GM23338 (cell line): ENCODE data around the gene EIF4G3. TPM values are rescaled to one million over a fixed set of nuclear protein-coding genes. Genes with fewer than 3 reads are reported as not detected.

Source experiments
- CREB1 ChIP-seq: fragments of 250-450 bp; sonication (Bioruptor Pico); IDR thresholded peaks from 2 replicates; pipeline ENCODE4 v1.5.0; 2020; ENCODE audit warnings: low read depth, mild to moderate bottlenecking, moderate library complexity
- EZH2 ChIP-seq: fragments of 200-600 bp; sonication (generic); IDR thresholded peaks from one replicate; pipeline ENCODE4 v1.8.0; 2017; ENCODE audit warnings: antibody characterized with exemption, mild to moderate bottlenecking, low read depth; ENCODE audit not compliant: unreplicated experiment
- JUNB ChIP-seq: IDR thresholded peaks from one replicate; pipeline ENCODE4 v1.6.1; 2016; ENCODE audit warnings: antibody characterized with exemption; ENCODE audit not compliant: unreplicated experiment
- NANOG ChIP-seq: IDR thresholded peaks from 2 replicates; pipeline ENCODE4 v1.6.1; 2016; ENCODE audit warnings: antibody characterized with exemption, borderline replicate concordance
- POLR2AphosphoS5 ChIP-seq: IDR thresholded peaks from 2 replicates; pipeline ENCODE4 v1.6.1; 2016; ENCODE audit warnings: antibody characterized with exemption, low read depth
- STAT1 ChIP-seq: IDR thresholded peaks from one replicate; pipeline ENCODE4 v1.6.1; 2016; ENCODE audit warnings: antibody characterized with exemption; ENCODE audit not compliant: unreplicated experiment
- ZNF331 ChIP-seq: fragments of 250-450 bp; sonication (Bioruptor Pico); IDR thresholded peaks from 2 replicates; pipeline ENCODE4 v1.5.0; 2020; ENCODE audit warnings: low read depth, mild to moderate bottlenecking, moderate library complexity
- polyA plus RNA-seq: library from polyadenylated mRNA; unstranded; fragments of >200 nt; fragmentation: Nextera tagmentation; extraction: Ambion mirVana; gene quantifications from 2 replicates; pipeline ENCODE4 v1.2.1, GENCODE V29; 2016
- total RNA-seq: library from RNA; depleted of rRNA; stranded (reverse); fragments of >200 nt; shearing (Covaris generic); gene quantifications from 2 replicates; pipeline ENCODE4 v1.2.3, GENCODE V29; 2014
- TF ChIP-seq, protein P1 (sequence below): fragments of 250-450 bp; sonication (Bioruptor Pico); IDR thresholded peaks from 2 replicates; pipeline ENCODE4 v1.5.0; 2020; ENCODE audit warnings: mild to moderate bottlenecking, moderate library complexity
- TF ChIP-seq, protein P2 (sequence below): IDR thresholded peaks from one replicate; pipeline ENCODE4 v1.6.1; 2018; ENCODE audit warnings: antibody characterized with exemption; ENCODE audit not compliant: unreplicated experiment
- TF ChIP-seq, protein P3 (sequence below): IDR thresholded peaks from 2 replicates; pipeline ENCODE4 v1.6.1; 2016; ENCODE audit warnings: antibody characterized with exemption

The EIF4G3 gene
- total and polyA plus RNA-seq, 2 experiments from 2014 or later = 37.9 to 68.1 TPM

DNA sequence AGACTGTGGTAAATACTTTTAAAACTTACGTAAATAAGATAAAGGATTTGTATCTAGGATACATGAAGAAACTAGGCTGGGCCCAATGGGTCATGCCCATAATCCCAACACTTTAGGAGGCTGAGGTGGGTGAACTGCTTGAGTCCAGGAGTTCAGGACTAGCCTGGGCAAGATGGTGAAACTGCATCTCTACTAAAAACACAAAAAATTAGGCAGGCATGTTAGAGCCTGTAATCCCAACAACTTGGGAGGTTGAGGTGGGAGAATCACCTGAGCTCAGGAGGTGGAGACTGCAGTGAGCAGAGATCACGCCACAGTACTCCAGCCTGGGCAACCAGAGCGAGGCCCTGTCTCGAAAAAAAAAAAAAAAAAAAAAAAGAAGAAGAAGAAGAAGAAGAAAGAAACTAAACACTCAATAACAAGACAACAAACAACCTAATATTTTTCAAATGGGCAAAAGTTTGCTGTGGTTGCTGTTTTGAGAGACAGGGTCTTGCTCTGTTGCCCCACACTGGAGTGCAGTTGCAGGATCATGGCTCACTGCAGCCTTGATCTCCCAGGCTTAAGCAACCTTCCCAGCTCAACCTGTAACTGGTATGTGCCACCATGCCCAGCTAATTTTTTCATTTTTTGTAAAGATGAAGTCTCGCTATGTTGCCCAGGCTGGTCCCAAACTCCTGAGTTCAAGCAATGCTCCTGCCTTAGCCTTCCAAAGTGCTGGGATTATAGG lies 78.3 kb downstream of the EIF4G3 start (continued):
- TF ChIP-seq, protein P1, sequence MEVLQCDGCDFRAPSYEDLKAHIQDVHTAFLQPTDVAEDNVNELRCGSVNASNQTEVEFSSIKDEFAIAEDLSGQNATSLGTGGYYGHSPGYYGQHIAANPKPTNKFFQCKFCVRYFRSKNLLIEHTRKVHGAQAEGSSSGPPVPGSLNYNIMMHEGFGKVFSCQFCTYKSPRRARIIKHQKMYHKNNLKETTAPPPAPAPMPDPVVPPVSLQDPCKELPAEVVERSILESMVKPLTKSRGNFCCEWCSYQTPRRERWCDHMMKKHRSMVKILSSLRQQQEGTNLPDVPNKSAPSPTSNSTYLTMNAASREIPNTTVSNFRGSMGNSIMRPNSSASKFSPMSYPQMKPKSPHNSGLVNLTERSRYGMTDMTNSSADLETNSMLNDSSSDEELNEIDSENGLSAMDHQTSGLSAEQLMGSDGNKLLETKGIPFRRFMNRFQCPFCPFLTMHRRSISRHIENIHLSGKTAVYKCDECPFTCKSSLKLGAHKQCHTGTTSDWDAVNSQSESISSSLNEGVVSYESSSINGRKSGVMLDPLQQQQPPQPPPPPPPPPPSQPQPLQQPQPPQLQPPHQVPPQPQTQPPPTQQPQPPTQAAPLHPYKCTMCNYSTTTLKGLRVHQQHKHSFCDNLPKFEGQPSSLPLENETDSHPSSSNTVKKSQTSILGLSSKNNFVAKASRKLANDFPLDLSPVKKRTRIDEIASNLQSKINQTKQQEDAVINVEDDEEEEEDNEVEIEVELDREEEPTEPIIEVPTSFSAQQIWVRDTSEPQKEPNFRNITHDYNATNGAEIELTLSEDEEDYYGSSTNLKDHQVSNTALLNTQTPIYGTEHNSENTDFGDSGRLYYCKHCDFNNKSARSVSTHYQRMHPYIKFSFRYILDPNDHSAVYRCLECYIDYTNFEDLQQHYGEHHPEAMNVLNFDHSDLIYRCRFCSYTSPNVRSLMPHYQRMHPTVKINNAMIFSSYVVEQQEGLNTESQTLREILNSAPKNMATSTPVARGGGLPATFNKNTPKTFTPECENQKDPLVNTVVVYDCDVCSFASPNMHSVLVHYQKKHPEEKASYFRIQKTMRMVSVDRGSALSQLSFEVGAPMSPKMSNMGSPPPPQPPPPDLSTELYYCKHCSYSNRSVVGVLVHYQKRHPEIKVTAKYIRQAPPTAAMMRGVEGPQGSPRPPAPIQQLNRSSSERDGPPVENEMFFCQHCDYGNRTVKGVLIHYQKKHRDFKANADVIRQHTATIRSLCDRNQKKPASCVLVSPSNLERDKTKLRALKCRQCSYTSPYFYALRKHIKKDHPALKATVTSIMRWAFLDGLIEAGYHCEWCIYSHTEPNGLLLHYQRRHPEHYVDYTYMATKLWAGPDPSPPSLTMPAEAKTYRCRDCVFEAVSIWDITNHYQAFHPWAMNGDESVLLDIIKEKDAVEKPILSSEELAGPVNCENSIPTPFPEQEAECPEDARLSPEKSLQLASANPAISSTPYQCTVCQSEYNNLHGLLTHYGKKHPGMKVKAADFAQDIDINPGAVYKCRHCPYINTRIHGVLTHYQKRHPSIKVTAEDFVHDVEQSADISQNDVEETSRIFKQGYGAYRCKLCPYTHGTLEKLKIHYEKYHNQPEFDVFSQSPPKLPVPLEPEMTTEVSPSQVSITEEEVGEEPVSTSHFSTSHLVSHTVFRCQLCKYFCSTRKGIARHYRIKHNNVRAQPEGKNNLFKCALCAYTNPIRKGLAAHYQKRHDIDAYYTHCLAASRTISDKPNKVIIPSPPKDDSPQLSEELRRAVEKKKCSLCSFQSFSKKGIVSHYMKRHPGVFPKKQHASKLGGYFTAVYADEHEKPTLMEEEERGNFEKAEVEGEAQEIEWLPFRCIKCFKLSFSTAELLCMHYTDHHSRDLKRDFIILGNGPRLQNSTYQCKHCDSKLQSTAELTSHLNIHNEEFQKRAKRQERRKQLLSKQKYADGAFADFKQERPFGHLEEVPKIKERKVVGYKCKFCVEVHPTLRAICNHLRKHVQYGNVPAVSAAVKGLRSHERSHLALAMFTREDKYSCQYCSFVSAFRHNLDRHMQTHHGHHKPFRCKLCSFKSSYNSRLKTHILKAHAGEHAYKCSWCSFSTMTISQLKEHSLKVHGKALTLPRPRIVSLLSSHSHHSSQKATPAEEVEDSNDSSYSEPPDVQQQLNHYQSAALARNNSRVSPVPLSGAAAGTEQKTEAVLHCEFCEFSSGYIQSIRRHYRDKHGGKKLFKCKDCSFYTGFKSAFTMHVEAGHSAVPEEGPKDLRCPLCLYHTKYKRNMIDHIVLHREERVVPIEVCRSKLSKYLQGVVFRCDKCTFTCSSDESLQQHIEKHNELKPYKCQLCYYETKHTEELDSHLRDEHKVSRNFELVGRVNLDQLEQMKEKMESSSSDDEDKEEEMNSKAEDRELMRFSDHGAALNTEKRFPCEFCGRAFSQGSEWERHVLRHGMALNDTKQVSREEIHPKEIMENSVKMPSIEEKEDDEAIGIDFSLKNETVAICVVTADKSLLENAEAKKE = no peak
- TF ChIP-seq CREB1 (CRISPR knock-in tag) (no peak), ZNF331 (CRISPR knock-in tag) (no peak), EZH2 (no peak), POLR2AphosphoS5 (no peak), STAT1 (no peak), NANOG (no peak), JUNB (no peak)
- TF ChIP-seq, protein P2, sequence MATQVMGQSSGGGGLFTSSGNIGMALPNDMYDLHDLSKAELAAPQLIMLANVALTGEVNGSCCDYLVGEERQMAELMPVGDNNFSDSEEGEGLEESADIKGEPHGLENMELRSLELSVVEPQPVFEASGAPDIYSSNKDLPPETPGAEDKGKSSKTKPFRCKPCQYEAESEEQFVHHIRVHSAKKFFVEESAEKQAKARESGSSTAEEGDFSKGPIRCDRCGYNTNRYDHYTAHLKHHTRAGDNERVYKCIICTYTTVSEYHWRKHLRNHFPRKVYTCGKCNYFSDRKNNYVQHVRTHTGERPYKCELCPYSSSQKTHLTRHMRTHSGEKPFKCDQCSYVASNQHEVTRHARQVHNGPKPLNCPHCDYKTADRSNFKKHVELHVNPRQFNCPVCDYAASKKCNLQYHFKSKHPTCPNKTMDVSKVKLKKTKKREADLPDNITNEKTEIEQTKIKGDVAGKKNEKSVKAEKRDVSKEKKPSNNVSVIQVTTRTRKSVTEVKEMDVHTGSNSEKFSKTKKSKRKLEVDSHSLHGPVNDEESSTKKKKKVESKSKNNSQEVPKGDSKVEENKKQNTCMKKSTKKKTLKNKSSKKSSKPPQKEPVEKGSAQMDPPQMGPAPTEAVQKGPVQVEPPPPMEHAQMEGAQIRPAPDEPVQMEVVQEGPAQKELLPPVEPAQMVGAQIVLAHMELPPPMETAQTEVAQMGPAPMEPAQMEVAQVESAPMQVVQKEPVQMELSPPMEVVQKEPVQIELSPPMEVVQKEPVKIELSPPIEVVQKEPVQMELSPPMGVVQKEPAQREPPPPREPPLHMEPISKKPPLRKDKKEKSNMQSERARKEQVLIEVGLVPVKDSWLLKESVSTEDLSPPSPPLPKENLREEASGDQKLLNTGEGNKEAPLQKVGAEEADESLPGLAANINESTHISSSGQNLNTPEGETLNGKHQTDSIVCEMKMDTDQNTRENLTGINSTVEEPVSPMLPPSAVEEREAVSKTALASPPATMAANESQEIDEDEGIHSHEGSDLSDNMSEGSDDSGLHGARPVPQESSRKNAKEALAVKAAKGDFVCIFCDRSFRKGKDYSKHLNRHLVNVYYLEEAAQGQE = no peak
- TF ChIP-seq, protein P3, sequence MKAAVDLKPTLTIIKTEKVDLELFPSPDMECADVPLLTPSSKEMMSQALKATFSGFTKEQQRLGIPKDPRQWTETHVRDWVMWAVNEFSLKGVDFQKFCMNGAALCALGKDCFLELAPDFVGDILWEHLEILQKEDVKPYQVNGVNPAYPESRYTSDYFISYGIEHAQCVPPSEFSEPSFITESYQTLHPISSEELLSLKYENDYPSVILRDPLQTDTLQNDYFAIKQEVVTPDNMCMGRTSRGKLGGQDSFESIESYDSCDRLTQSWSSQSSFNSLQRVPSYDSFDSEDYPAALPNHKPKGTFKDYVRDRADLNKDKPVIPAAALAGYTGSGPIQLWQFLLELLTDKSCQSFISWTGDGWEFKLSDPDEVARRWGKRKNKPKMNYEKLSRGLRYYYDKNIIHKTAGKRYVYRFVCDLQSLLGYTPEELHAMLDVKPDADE = no peak
